Measurements from ENCODE around the gene PARVB.

PARVB gene

DNA sequence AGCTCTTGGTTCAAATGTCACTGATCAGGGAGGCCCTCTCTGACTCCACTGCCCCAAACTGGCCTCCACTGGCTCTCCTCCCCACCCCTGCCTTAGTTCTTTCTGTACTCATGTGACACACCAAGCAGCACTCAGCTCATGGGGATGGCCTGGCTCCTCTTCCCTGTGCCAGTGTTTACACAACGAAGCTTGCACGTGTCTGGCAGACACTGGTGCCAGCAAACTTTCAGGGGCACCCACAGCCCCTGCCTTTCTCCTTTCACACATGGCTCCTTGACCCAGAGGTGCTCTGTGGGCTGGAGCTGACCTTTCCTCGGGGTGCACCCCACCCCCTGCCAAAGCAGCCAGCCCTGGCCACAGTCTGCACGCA lies 119.0 kb downstream of the PARVB start:
- H3K4me3 ChIP-seq (ENCODE audit: low read depth, low read length) = no peak overlapping the region
- CTCF ChIA-PET = no interaction called here
- no peak for TF ChIP-seq CTCF (IDR thresholded peaks at IDR 0.05; ENCODE audit: insufficient read depth, low read length, missing control alignments)
- DNase-seq (ENCODE audit: low read depth, low spot score) = no peak
- POLR2A ChIA-PET = no interaction called here

- TF ChIP-seq CTCF (IDR thresholded peaks at IDR 0.05; ENCODE audit: insufficient read depth, low read length, missing control alignments) = no peak
- no peak for DNase-seq (ENCODE audit: low read depth, low spot score)
- CTCF ChIA-PET = no interaction called here
- H3K4me3 ChIP-seq (ENCODE audit: low read depth, low read length) = no peak overlapping the region
- POLR2A ChIA-PET = no interaction called here
Observed at GRCh38 chr22:44143579-44143978, 119.5 kb downstream of the PARVB start.

GRCh38 chr22:44144046-44144569 lies 120.0 kb downstream of the PARVB start:
- no peak overlapping the region for H3K4me3 ChIP-seq (ENCODE audit: low read depth, low read length)
- no peak for DNase-seq (ENCODE audit: low read depth, low spot score)
- ChIA-PET POLR2A (no interaction called here), CTCF (no interaction called here)
- no peak for TF ChIP-seq CTCF (IDR thresholded peaks at IDR 0.05; ENCODE audit: insufficient read depth, low read length, missing control alignments)

DNA sequence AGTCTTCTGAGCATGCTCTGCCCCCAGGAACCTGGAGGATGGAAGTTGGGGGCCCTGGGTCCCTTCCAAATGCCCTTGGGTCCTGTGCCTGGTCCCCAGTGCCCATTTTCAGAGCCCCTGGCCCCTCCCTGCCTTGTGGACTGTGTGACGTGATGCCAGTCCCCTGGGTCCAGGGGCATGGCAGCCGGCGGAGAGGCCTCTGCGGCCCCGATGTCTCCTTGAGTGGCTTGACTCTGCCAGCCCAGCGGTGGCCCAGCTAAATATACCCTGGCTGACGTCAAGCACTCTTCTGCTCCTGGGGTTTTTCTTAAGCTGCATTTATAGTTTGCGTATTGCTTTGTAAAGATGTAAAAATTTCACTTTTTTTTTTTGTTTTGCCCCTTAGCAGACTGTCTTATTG lies 121.4 kb downstream of the PARVB start:
- no peak for DNase-seq (ENCODE audit: low read depth, low spot score)
- H3K4me3 ChIP-seq (ENCODE audit: low read depth, low read length) = no peak overlapping the region
- ChIA-PET POLR2A (no interaction called here), CTCF (interaction anchor here (0.7 kb wide), 1 partner anchor 9 kb away, joined by 3 read pairs; no protein-coding TSS in a partner anchor)
- no peak for TF ChIP-seq CTCF (IDR thresholded peaks at IDR 0.05; ENCODE audit: insufficient read depth, low read length, missing control alignments)

DNA sequence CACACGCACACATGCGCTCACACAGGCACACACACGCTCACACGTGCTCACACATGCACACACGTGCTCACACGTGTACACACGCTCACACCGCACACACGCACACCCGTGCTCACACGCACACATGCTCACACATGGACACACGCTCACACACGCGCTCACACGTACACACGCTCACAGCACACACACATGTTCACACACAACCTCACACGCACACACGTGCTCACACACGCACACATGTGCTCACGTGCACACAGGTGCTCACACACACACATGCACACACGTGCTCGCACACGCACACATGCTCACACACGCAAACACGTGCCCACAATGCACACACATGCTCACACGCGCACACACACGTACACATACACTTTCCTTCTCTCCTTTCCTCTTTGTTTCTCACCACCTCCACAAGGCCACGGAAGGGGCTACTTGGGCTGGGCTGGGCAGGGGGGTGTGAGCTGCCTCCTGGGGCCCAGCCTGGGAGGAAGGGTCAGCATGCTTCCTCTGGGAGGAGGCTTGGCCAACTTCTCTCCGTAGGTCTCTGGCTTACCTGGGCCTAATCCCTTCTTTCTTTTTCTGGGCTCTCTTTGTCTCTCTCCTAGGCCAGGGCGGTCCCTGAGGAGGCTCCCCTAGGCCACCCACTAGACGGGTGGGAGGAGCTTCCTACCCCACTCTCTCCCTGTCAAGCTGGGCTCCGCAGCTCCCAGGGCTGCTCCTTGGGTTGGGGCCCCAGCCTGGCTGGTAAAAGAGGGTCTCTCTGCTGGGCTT lies 122.2 kb downstream of the PARVB start:
- ChIA-PET POLR2A (no interaction called here), CTCF (no interaction called here)
- DNase-seq (ENCODE audit: low read depth, low spot score) = no peak
- TF ChIP-seq CTCF (IDR thresholded peaks at IDR 0.05; ENCODE audit: insufficient read depth, low read length, missing control alignments) = no peak
- H3K4me3 ChIP-seq (ENCODE audit: low read depth, low read length) = no peak overlapping the region

GRCh38 chr22:44147008-44147645 lies 123.0 kb downstream of the PARVB start:
- CTCF ChIA-PET = no interaction called here
- POLR2A ChIA-PET = interaction anchor here (0.7 kb wide), 1 partner anchor 404 kb away, joined by 3 read pairs; no protein-coding TSS in a partner anchor
- H3K4me3 ChIP-seq (ENCODE audit: low read depth, low read length) = no peak overlapping the region
- DNase-seq (ENCODE audit: low read depth, low spot score) = no peak
- TF ChIP-seq CTCF (IDR thresholded peaks at IDR 0.05; ENCODE audit: insufficient read depth, low read length, missing control alignments) = no peak
